Uterus (tissue), 4 donors: ENCODE results near the gene RNF114. TPM values are rescaled to one million over a fixed set of nuclear protein-coding genes. Genes with fewer than 3 reads are reported as not detected.
A peak's percentile ranks its signal among the peaks of the same experiment; 100 is the strongest.

Experiments used
- DNase-seq, 2 donors: peaks; one replicate each; pipeline ENCODE4 v3.0.0-alpha.2; 2019 to 2020
- H3K27ac ChIP-seq, 2 donors: fragments of 200-600 bp; sonication (generic); 1 replicate in 1 of 2; 2 replicates in 1 of 2; pipeline ENCODE4 v1.5.1; 2016 to 2018
- H3K27me3 ChIP-seq, 2 donors: fragments of 200-600 bp; sonication (generic); one replicate each; pipeline ENCODE4 v1.5.1; 2018 to 2019; ENCODE audit warnings: control low read depth in 1 of 2
- H3K36me3 ChIP-seq, 2 donors: fragments of 200-600 bp; sonication (generic); one replicate each; pipeline ENCODE4 v1.5.1; 2019; ENCODE audit warnings: control low read depth in 1 of 2
- H3K4me1 ChIP-seq, 2 donors: fragments of 200-600 bp; sonication (generic); one replicate each; pipeline ENCODE4 v1.5.1; 2018 to 2019; ENCODE audit warnings: control low read depth in 1 of 2
- H3K4me3 ChIP-seq, 2 donors: fragments of 200-600 bp; sonication (generic); 1 replicate in 1 of 2; 2 replicates in 1 of 2; pipeline ENCODE4 v1.5.1; 2018 to 2019; ENCODE audit warnings: mild to moderate bottlenecking in 1 of 2
- H3K9me3 ChIP-seq, 2 donors: fragments of 200-600 bp; sonication (generic); one replicate each; pipeline ENCODE4 v1.5.1; 2019; ENCODE audit warnings: control low read depth in 1 of 2
- POLR2A ChIP-seq, 2 donors: fragments of 450-650 bp; IDR thresholded peaks; one replicate each; pipeline ENCODE4 v1.6.1; 2016; ENCODE audit warnings: antibody characterized with exemption in 2 of 2, mild to moderate bottlenecking in 1 of 2, moderate library complexity in 1 of 2
- intact Hi-C: fragments of 100-400 bp; cut with DNase I; formaldehyde crosslinking; loops from one replicate; pipeline ENCODE4 v1.15.1; 2023; ENCODE audit warnings: low total_unique reads
- total RNA-seq, 4 donors: library from RNA; depleted of rRNA in 3 of 4; stranded (reverse); fragments of >200 nt in 3 of 4; gene quantifications; one replicate each; pipeline versions ENCODE4 v1.1.0 to v1.2.4, GENCODE V29; 2014 to 2023
- TF ChIP-seq, protein P1 (sequence below), 4 experiments: fragments of 200-600 bp in 2 of 4; fragments of 450-650 bp in 2 of 4; sonication (generic) in 2 of 4; IDR thresholded peaks; one replicate each; pipeline ENCODE4 v1.5.1; 2016 to 2019; ENCODE audit warnings: antibody characterized with exemption in 4 of 4, mild to moderate bottlenecking in 2 of 4, moderate library complexity in 1 of 4
- donor health status: DM: yes; HTN: yes; CAD: no.

Gene RNF114
- total RNA-seq, 4 donors from 2014 or later = 37.6 to 118 (median 88.0) TPM

DNA sequence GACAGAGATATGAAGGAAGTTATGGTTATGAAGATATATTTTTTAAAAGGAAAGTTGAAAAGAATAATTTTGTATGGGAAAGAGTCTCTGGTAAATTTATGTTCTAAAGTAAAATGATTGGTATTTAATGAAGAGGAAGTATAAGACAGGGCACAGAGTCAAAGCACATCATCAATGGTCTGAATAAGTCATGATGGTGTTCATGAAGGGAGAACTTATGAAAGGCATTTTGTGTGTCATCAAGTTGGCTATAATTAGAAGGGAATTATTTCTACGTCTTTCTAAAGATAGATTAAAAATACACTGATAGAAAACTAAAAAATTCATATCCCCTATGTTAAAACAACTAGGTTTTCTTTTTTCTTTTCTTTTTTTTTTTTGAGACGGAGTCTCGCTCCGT is 25.2 kb downstream of the RNF114 start:
- no peak for TF ChIP-seq POLR2A (IDR thresholded peaks at IDR 0.05)
- TF ChIP-seq, protein P1, sequence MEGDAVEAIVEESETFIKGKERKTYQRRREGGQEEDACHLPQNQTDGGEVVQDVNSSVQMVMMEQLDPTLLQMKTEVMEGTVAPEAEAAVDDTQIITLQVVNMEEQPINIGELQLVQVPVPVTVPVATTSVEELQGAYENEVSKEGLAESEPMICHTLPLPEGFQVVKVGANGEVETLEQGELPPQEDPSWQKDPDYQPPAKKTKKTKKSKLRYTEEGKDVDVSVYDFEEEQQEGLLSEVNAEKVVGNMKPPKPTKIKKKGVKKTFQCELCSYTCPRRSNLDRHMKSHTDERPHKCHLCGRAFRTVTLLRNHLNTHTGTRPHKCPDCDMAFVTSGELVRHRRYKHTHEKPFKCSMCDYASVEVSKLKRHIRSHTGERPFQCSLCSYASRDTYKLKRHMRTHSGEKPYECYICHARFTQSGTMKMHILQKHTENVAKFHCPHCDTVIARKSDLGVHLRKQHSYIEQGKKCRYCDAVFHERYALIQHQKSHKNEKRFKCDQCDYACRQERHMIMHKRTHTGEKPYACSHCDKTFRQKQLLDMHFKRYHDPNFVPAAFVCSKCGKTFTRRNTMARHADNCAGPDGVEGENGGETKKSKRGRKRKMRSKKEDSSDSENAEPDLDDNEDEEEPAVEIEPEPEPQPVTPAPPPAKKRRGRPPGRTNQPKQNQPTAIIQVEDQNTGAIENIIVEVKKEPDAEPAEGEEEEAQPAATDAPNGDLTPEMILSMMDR (IDR thresholded peaks at IDR 0.05) = no peak
- Histone ChIP-seq H3K27me3 (no peaks in the 10 kb centered on the region), H3K9me3 (no peaks in the 10 kb centered on the region), H3K27ac (no peak overlapping the region), H3K4me3 (no peak overlapping the region), H3K4me1 (no peaks in the 10 kb centered on the region), H3K36me3 (no peaks in the 10 kb centered on the region)
- no peak for DNase-seq
- intact Hi-C loops = no loop called here

DNA sequence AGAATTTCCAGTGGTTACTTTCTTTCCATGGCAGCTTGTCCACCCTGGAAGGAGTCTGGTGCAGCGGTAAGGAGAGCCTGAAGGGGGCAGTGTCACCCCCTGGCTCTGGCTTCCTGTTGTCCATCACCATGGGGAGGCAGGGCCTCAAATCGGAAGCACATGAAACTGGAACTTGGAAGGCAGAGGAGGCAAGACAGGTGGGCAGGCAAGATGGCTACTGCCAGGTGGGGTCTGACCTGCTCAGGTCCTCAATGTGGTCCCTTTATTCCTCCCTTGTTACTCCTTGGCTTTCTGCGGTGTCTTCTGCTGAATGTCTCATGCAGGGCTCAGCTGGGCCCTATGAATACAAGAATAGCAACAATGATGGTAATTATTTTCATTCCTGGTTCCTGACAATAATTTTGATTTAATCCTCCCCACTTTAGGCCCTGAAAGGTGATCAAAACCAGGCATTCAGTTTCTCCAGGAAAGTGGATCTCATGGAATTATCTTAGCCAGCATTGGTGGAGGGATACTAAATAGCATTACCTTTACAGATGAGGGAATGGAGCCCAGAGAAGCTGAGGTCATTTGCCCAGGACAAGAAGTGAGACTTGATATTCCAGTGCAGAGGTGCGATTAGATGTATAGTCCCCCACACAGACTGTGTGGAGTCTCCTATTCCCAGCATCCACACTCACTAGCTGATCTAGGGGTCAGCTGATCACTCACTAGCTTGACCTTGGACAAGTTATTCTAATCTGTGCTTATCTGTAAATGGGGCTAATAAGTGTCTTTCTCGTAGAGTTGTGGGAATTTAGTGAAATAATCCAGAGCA is 29.0 kb downstream of the RNF114 start:
- H3K27ac ChIP-seq = no peak overlapping the region
- intact Hi-C loops = no loop called here

DNA sequence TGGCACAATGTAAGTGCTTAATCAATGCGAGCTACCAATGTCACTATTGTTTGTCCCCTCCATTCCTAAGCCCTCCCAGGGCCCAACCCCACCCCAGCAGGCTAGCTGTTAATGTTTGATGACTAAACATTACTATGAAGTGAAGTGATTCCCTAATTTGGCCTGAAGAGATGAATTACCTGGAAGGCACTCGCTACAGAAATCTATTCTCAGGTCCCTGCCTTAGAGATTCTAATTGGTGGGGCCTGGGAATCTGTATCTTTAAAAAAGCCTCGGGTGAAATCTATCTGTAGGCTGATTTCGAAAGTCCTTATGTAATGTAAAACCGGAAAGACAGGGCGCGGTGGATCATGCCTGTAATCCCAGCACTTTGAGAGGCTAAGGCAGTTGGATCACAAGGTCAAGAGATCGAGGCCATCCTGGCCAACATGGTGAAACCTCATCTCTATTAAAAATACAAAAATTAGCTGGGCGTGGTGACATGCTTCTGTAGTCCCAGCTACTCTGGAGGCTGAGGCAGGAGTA is 29.6 kb downstream of the RNF114 start:
- no peak for DNase-seq
- TF ChIP-seq POLR2A (IDR thresholded peaks at IDR 0.05) = no peak
- TF ChIP-seq, protein P1 (IDR thresholded peaks at IDR 0.05) = no peak
- intact Hi-C loops = no loop called here

More for the DNA sequence above, 29.0 kb downstream of the RNF114 start:
- TF ChIP-seq POLR2A (IDR thresholded peaks at IDR 0.05) = no peak
- TF ChIP-seq, protein P1 (IDR thresholded peaks at IDR 0.05) = peak in 1 of 4 experiments; percentile 25
- no peaks in the 10 kb centered on the region for H3K9me3 ChIP-seq
- no peaks in the 10 kb centered on the region for H3K27me3 ChIP-seq
- no peaks in the 10 kb centered on the region for H3K4me1 ChIP-seq
- no peak overlapping the region for H3K4me3 ChIP-seq
- H3K36me3 ChIP-seq = no peaks in the 10 kb centered on the region
- DNase-seq = no peak

DNA sequence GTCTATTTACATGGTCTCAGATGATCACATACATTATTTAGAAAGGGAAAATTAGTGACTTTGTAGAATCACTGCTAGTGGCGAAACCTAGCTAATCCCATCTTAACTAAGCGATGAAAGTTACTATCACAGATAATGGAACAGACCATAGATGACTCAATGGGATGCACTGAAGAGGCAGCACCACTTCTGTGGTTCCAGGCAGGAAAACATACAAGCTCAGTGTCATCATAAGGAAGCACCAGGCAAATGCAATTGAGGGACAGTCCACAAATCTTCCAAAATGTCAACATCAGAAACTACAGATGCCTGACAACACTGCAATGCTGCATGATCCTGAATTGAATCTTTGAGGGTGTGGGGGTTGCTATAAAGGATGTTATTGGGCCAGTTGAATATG is 30.7 kb downstream of the RNF114 start:
- Histone ChIP-seq H3K9me3 (no peaks in the 10 kb centered on the region), H3K4me3 (no peak overlapping the region), H3K27ac (no peak overlapping the region), H3K27me3 (no peaks in the 10 kb centered on the region), H3K4me1 (no peaks in the 10 kb centered on the region), H3K36me3 (no peaks in the 10 kb centered on the region)
- intact Hi-C loops = no loop called here
- no peak for DNase-seq
- TF ChIP-seq POLR2A (IDR thresholded peaks at IDR 0.05) = no peak
- TF ChIP-seq, protein P1 (IDR thresholded peaks at IDR 0.05) = no peak

More for the DNA sequence above, 29.6 kb downstream of the RNF114 start:
- Histone ChIP-seq H3K4me1 (no peaks in the 10 kb centered on the region), H3K36me3 (no peaks in the 10 kb centered on the region), H3K27ac (no peak overlapping the region), H3K9me3 (no peaks in the 10 kb centered on the region), H3K27me3 (no peaks in the 10 kb centered on the region), H3K4me3 (no peak overlapping the region)

DNA sequence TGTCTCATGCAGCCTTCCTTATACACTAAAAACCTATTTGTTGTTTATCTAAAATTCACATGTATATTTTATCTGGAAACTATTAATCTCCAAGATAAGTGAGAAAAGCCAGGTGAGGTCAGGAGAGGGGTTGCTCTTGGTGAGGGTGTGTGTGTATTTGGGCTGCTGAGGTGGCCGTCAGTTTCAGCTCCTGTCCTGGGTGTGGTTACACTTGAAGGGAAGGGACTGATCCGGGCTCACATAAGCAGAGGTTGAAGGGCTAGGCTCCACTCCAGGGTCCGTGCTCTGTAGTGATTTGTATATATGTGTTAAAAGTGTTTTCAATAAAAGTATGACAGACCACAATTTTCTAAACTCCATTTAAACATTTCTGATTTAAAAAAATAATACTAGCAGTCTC is 33.0 kb downstream of the RNF114 start:
- intact Hi-C loops = no loop called here
- no peak for TF ChIP-seq POLR2A (IDR thresholded peaks at IDR 0.05)
- TF ChIP-seq, protein P1 (IDR thresholded peaks at IDR 0.05) = no peak
- no peaks in the 10 kb centered on the region for H3K4me1 ChIP-seq
- H3K9me3 ChIP-seq = no peaks in the 10 kb centered on the region
- H3K27ac ChIP-seq = no peak overlapping the region
- H3K4me3 ChIP-seq = no peak overlapping the region
- H3K27me3 ChIP-seq = no peaks in the 10 kb centered on the region
- no peak for DNase-seq
- H3K36me3 ChIP-seq = no peaks in the 10 kb centered on the region
